ENCODE measurements around the gene CNOT6. TPM values are rescaled to one million over a fixed set of nuclear protein-coding genes. Genes with fewer than 3 reads are reported as not detected.

Gene CNOT6
- total and polyA plus RNA-seq, 4 donors, result 1.4 to 25.0 (median 4.2) TPM

- peaks cover 2 to 13% (median 6%) of the 10 kb centered on the region in 4 donors for H3K36me3 ChIP-seq (ENCODE audit: control insufficient read depth in 4 of 4, insufficient read depth in 3 of 4, low read depth in 1 of 4, low read length in 3 of 4)
- TF ChIP-seq SP1 (IDR thresholded peaks at IDR 0.05) (no peak), FOXA1 (IDR thresholded peaks at IDR 0.05) (no peak), EGR1 (IDR thresholded peaks at IDR 0.05; ENCODE audit: low read depth in 2 of 2) (no peak), ATF3 (IDR thresholded peaks at IDR 0.05) (no peak), NR2F2 (IDR thresholded peaks at IDR 0.05) (no peak), MAX (IDR thresholded peaks at IDR 0.05) (no peak), CTCF (IDR thresholded peaks at IDR 0.05; ENCODE audit: low read depth, low read length, missing input control) (no peak)
Observed at GRCh38 chr5:180532268-180532667, 38.1 kb downstream of the CNOT6 start.

GRCh38 chr5:180533845-180534244 lies 39.7 kb downstream of the CNOT6 start:
- H3K4me1 ChIP-seq (ENCODE audit: control insufficient read depth in 4 of 4, insufficient read depth in 4 of 4, low read length in 3 of 4), result no peaks in the 10 kb centered on the region
- H3K36me3 ChIP-seq (ENCODE audit: control insufficient read depth in 4 of 4, insufficient read depth in 3 of 4, low read depth in 1 of 4, low read length in 3 of 4), result peaks cover 2 to 13% (median 8%) of the 10 kb centered on the region in 4 donors
- WGBS, result 93% methylated on average over 1 of the region's 1 CpG
- DNase-seq (ENCODE audit: low spot score), result no peak
- H3K4me3 ChIP-seq (ENCODE audit: low read depth in 1 of 3, low read length in 3 of 3), result no peak overlapping the region
- H3K27me3 ChIP-seq (ENCODE audit: control insufficient read depth in 4 of 4, insufficient read depth in 4 of 4, low read length in 3 of 4), result no peaks in the 10 kb centered on the region
- TF ChIP-seq EGR1 (IDR thresholded peaks at IDR 0.05; ENCODE audit: low read depth in 2 of 2) (no peak), RXRA (IDR thresholded peaks at IDR 0.05) (no peak), SP1 (IDR thresholded peaks at IDR 0.05) (no peak), GABPA (IDR thresholded peaks at IDR 0.05 in 1 of 2, conservative IDR thresholded peaks at IDR 0.05 in 1 of 2) (no peak), FOXA1 (IDR thresholded peaks at IDR 0.05) (no peak), YY1 (IDR thresholded peaks at IDR 0.05) (no peak), RAD21 (IDR thresholded peaks at IDR 0.05) (no peak), FOXA2 (IDR thresholded peaks at IDR 0.05) (no peak), ATF3 (IDR thresholded peaks at IDR 0.05) (no peak), CTCF (IDR thresholded peaks at IDR 0.05; ENCODE audit: low read depth, low read length, missing input control) (no peak), MAX (IDR thresholded peaks at IDR 0.05) (no peak), HNF4A (conservative IDR thresholded peaks at IDR 0.05) (no peak), HNF4G (IDR thresholded peaks at IDR 0.05) (no peak), JUND (IDR thresholded peaks at IDR 0.05) (no peak), REST (IDR thresholded peaks at IDR 0.05) (no peak), TAF1 (conservative IDR thresholded peaks at IDR 0.05) (no peak), ZBTB33 (IDR thresholded peaks at IDR 0.05) (no peak), NR2F2 (IDR thresholded peaks at IDR 0.05) (no peak)
- H3K9me3 ChIP-seq (ENCODE audit: control insufficient read depth in 4 of 4, low read length in 3 of 4), result no peaks in the 10 kb centered on the region
- H3K9ac ChIP-seq (ENCODE audit: low read depth in 1 of 2, low read length in 2 of 2), result no peak overlapping the region
- no peak overlapping the region for H3K27ac ChIP-seq (ENCODE audit: low read depth in 1 of 2, low read length in 2 of 2)

More at GRCh38 chr5:180532268-180532667, 38.1 kb downstream of the CNOT6 start:
- Histone ChIP-seq H3K27ac (ENCODE audit: low read depth in 1 of 2, low read length in 2 of 2) (no peak overlapping the region), H3K4me3 (ENCODE audit: low read depth in 1 of 3, low read length in 3 of 3) (no peak overlapping the region), H3K4me1 (ENCODE audit: control insufficient read depth in 4 of 4, insufficient read depth in 4 of 4, low read length in 3 of 4) (no peaks in the 10 kb centered on the region), H3K9ac (ENCODE audit: low read depth in 1 of 2, low read length in 2 of 2) (no peak overlapping the region), H3K9me3 (ENCODE audit: control insufficient read depth in 4 of 4, low read length in 3 of 4) (no peaks in the 10 kb centered on the region), H3K27me3 (ENCODE audit: control insufficient read depth in 4 of 4, insufficient read depth in 4 of 4, low read length in 3 of 4) (no peaks in the 10 kb centered on the region)
- 98% methylated on average over 1 of the region's 1 CpG for WGBS
- DNase-seq (ENCODE audit: low spot score), result no peak
